Endothelial cell of umbilical vein (primary cell): ENCODE results near the gene SYMPK. TPM values are rescaled to one million over a fixed set of nuclear protein-coding genes. Genes with fewer than 3 reads are reported as not detected.
A peak's percentile ranks its signal among the peaks of the same experiment; 100 is the strongest.

Experiments used
- BruUV-seq: library from RNA; stranded (reverse); fragments of 400-500 nt; replicated peaks from 2 replicates; lab custom pipeline; 2021; lab: Mats Ljungman, UMichigan
- CTCF ChIA-PET: fragments of 300-600, 350-600 bp; sonication (Branson Sonifier 250); formaldehyde crosslinking; loops from one replicate; lab custom pipeline; 2021; ENCODE audit warnings: antibody characterized with exemption, inconsistent platforms; lab: Charles Lee
- POLR2A ChIA-PET: fragments of 300-600, 350-600 bp; sonication (Branson Sonifier 250); formaldehyde crosslinking; loops from one replicate; lab custom pipeline; 2021; ENCODE audit warnings: antibody characterized with exemption, inconsistent platforms; lab: Charles Lee
- DNase-seq: peaks from one replicate; pipeline ENCODE4 v3.0.0-alpha.2; 2011; ENCODE audit warnings: low read depth, low spot score
- FAIRE-seq: peaks from 2 replicates; lab custom pipeline; 2011; peaks lifted over from hg19 to GRCh38; lab: Jason Lieb, UNC
- H2AFZ ChIP-seq: 2 replicates; pipeline ENCODE4 v1.6.0; 2012; ENCODE audit warnings: low read depth, low read length, control low read depth, inconsistent platforms
- H3K27ac ChIP-seq: 2 replicates; pipeline ENCODE4 v1.5.1; 2011; ENCODE audit warnings: low read depth, mild to moderate bottlenecking, control low read depth, low read length, moderate library complexity; ENCODE audit not compliant: insufficient read depth
- H3K27me3 ChIP-seq, 2 experiments: 2 replicates each; pipeline versions ENCODE4 v1.6.0 to v1.6.1; 2011; ENCODE audit warnings: low read length in 2 of 2, mixed read lengths in 1 of 2; ENCODE audit not compliant: control insufficient read depth in 2 of 2, insufficient read depth in 2 of 2
- H3K36me3 ChIP-seq, 2 experiments: 2 replicates in 1 of 2; 3 replicates in 1 of 2; pipeline ENCODE4 v1.5.1; 2011; ENCODE audit warnings: low read length in 2 of 2, mild to moderate bottlenecking in 1 of 2, moderate library complexity in 1 of 2; ENCODE audit not compliant: control insufficient read depth in 2 of 2, insufficient read depth in 2 of 2; ENCODE audit errors: extremely low read depth in 1 of 2
- H3K4me1 ChIP-seq: 3 replicates; pipeline ENCODE4 v1.5.1; 2011; ENCODE audit warnings: mild to moderate bottlenecking, low read length; ENCODE audit not compliant: control insufficient read depth, insufficient read depth; ENCODE audit errors: extremely low read depth
- H3K4me2 ChIP-seq: 2 replicates; pipeline ENCODE4 v1.6.1; 2011; ENCODE audit warnings: low read length, control low read depth, mixed read lengths; ENCODE audit not compliant: insufficient read depth
- H3K4me3 ChIP-seq, 3 experiments: fragments of 200-600 bp in 1 of 3; sonication (generic), shearing (Covaris generic) in 1 of 3; replicated peaks in 1 of 3; 2 replicates each; pipeline ENCODE4 v1.5.1; 2011 to 2016; ENCODE audit warnings: control low read depth in 3 of 3, low read length in 3 of 3, mild to moderate bottlenecking in 2 of 3, inconsistent platforms in 1 of 3, low read depth in 1 of 3, moderate library complexity in 1 of 3; ENCODE audit not compliant: insufficient read depth in 1 of 3
- H3K79me2 ChIP-seq: 2 replicates; pipeline ENCODE4 v1.6.0; 2012; ENCODE audit warnings: low read length, inconsistent platforms; ENCODE audit not compliant: control insufficient read depth, insufficient read depth
- H3K9ac ChIP-seq: replicated peaks from 2 replicates; pipeline ENCODE3; 2011; ENCODE audit warnings: low read length, control low read depth; ENCODE audit not compliant: insufficient read depth; ENCODE audit errors: extremely low read depth
- H3K9me1 ChIP-seq: replicated peaks from 3 replicates; pipeline ENCODE4 v1.6.0; 2011; ENCODE audit warnings: mild to moderate bottlenecking, low read length; ENCODE audit not compliant: control insufficient read depth, insufficient read depth; ENCODE audit errors: extremely low read depth
- H3K9me3 ChIP-seq: replicated peaks from 2 replicates; pipeline ENCODE4 v1.5.1; 2012; ENCODE audit warnings: low read length, inconsistent platforms; ENCODE audit not compliant: control insufficient read depth, insufficient read depth
- H4K20me1 ChIP-seq: replicated peaks from 2 replicates; pipeline ENCODE3; 2011; ENCODE audit warnings: mild to moderate bottlenecking, low read length; ENCODE audit not compliant: control insufficient read depth, insufficient read depth; ENCODE audit errors: extremely low read depth
- EZH2 ChIP-seq: IDR thresholded peaks from 2 replicates; pipeline ENCODE4 v1.6.1; 2012; ENCODE audit warnings: borderline replicate concordance, low read depth, mild to moderate bottlenecking, moderate library complexity, low read length, inconsistent platforms; ENCODE audit not compliant: severe bottlenecking
- FOS ChIP-seq: IDR thresholded peaks from 2 replicates; pipeline ENCODE4 v1.6.1; 2011; ENCODE audit warnings: mild to moderate bottlenecking, low read length, moderate library complexity, borderline replicate concordance; ENCODE audit not compliant: insufficient read depth
- GATA2 ChIP-seq: IDR thresholded peaks from 2 replicates; pipeline ENCODE4 v1.7.0; 2011; ENCODE audit warnings: low read depth, mild to moderate bottlenecking, moderate library complexity, mixed read lengths, low read length; ENCODE audit not compliant: insufficient read length, insufficient read depth
- JUN ChIP-seq: IDR thresholded peaks from 2 replicates; pipeline ENCODE4 v1.6.1; 2011; ENCODE audit warnings: borderline replicate concordance, low read depth; ENCODE audit not compliant: insufficient read length, insufficient read depth
- MYC ChIP-seq: IDR thresholded peaks from one replicate; pipeline ENCODE4 v1.6.1; 2011; ENCODE audit warnings: mild to moderate bottlenecking, low read depth, low read length
- POLR2A ChIP-seq: IDR thresholded peaks from 2 replicates; pipeline ENCODE4 v1.6.1; 2012; ENCODE audit warnings: low read depth, mild to moderate bottlenecking, control low read depth, low read length
- POLR2AphosphoS5 ChIP-seq: IDR thresholded peaks from 2 replicates; pipeline ENCODE4 v1.6.1; 2012; ENCODE audit warnings: low read depth, mild to moderate bottlenecking, control low read depth, low read length, moderate library complexity; ENCODE audit not compliant: insufficient read depth
- dilution Hi-C: fragments of 300-500 bp; cut with MboI; formaldehyde crosslinking; loops from one replicate; pipeline ENCODE4 v1.15.0; 2019; ENCODE audit warnings: low sequenced_read_pairs; ENCODE audit not compliant: extremely low pct_ligation_motif_present
- intact Hi-C: fragments of 100-400 bp; cut with micrococcal nuclease; formaldehyde crosslinking; loops from one replicate; pipeline ENCODE4 v1.10.0; 2022
- polyA plus RNA-seq, 4 experiments: library from polyadenylated mRNA; depleted of rRNA in 3 of 4; stranded (reverse) in 3 of 4; unstranded in 1 of 4; fragments of >200 nt; gene quantifications; 2 replicates each; pipeline versions ENCODE4 v1.2.1 to v1.2.3, GENCODE V29; 2011 to 2012; ENCODE audit warnings: missing spikeins in 1 of 4
- total RNA-seq: library from RNA; stranded (reverse); gene quantifications from 2 replicates; pipeline ENCODE4 v1.2.3, GENCODE V29; 2021
- TF ChIP-seq, protein P1 (sequence below), 2 donors: IDR thresholded peaks; 1 replicate in 1 of 2; 2 replicates in 1 of 2; pipeline ENCODE4 v1.5.1; 2011; ENCODE audit warnings: low read length in 2 of 2, mild to moderate bottlenecking in 2 of 2, moderate library complexity in 2 of 2, control low read depth in 1 of 2, inconsistent platforms in 1 of 2, low read depth in 1 of 2; ENCODE audit not compliant: insufficient read depth in 1 of 2; ENCODE audit errors: extremely low read depth in 1 of 2
- TF ChIP-seq, protein P2 (sequence below): IDR thresholded peaks from 2 replicates; pipeline ENCODE4 v1.6.1; 2011; ENCODE audit not compliant: insufficient read depth, insufficient read length

Gene SYMPK
- total and polyA plus RNA-seq, 2 donors (not counting 3 experiments of a cell fraction or from before 2014, with no cell fraction given), result 89.8 to 95.7 TPM

GRCh38 chr19:45860359-45861259 is 2.3 kb downstream of the SYMPK start:
- peaks cover 41% of the 10 kb centered on the region for H3K79me2 ChIP-seq
- peak; percentile 37 for FAIRE-seq
- BruUV-seq, result no TSS peak
- POLR2A ChIA-PET, result no interaction called here
- no peaks in the 10 kb centered on the region for H4K20me1 ChIP-seq
- H3K4me2 ChIP-seq, result no peak overlapping the region
- peaks cover 4% of the 10 kb centered on the region for H3K4me1 ChIP-seq
- TF ChIP-seq, protein P1, sequence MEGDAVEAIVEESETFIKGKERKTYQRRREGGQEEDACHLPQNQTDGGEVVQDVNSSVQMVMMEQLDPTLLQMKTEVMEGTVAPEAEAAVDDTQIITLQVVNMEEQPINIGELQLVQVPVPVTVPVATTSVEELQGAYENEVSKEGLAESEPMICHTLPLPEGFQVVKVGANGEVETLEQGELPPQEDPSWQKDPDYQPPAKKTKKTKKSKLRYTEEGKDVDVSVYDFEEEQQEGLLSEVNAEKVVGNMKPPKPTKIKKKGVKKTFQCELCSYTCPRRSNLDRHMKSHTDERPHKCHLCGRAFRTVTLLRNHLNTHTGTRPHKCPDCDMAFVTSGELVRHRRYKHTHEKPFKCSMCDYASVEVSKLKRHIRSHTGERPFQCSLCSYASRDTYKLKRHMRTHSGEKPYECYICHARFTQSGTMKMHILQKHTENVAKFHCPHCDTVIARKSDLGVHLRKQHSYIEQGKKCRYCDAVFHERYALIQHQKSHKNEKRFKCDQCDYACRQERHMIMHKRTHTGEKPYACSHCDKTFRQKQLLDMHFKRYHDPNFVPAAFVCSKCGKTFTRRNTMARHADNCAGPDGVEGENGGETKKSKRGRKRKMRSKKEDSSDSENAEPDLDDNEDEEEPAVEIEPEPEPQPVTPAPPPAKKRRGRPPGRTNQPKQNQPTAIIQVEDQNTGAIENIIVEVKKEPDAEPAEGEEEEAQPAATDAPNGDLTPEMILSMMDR (IDR thresholded peaks at IDR 0.05; ENCODE audit: extremely low read depth in 1 of 2, insufficient read depth in 1 of 2, low read depth in 1 of 2, low read length in 2 of 2), result no peak
- no peak for TF ChIP-seq EZH2
- TF ChIP-seq GATA2, result no peak
- no peak for TF ChIP-seq FOS
- TF ChIP-seq, protein P2, sequence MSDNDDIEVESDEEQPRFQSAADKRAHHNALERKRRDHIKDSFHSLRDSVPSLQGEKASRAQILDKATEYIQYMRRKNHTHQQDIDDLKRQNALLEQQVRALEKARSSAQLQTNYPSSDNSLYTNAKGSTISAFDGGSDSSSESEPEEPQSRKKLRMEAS, result no peak
- no peak for TF ChIP-seq POLR2AphosphoS5
- TF ChIP-seq POLR2A, result no peak
- no peak for TF ChIP-seq JUN
- TF ChIP-seq MYC, result no peak
- H3K9ac ChIP-seq, result no peak overlapping the region
- H2AFZ ChIP-seq, result no peak overlapping the region
- CTCF ChIA-PET, result no interaction called here
- intact Hi-C loops (no loop called here), dilution Hi-C loops (no loop called here)
- no peak for DNase-seq
- no peaks in the 10 kb centered on the region for H3K9me3 ChIP-seq
- H3K4me3 ChIP-seq, result no peak overlapping the region
- peaks cover 2 to 6% of the 10 kb centered on the region in 2 experiments for H3K36me3 ChIP-seq
- H3K27ac ChIP-seq, result no peak overlapping the region
- peaks cover 15 to 18% of the 10 kb centered on the region in 2 experiments for H3K27me3 ChIP-seq
- no peaks in the 10 kb centered on the region for H3K9me1 ChIP-seq
